Stimulated activated CD4-positive, alpha-beta T cell treated with anti-CD3 and anti-CD28 coated beads, Interleukin-15, amount 100 ng/mL, for 1 hour (primary cell): ENCODE results near the gene RPS14.
"Not testable (repeated sequence)": the region's sequence is repeated elsewhere in the genome, so short reads cannot be mapped to it uniquely, and the experiment has no call there.

Source experiments
- DNase-seq, 2 donors: peaks; one replicate each; pipeline ENCODE4 v3.0.0-alpha.2; 2020; ENCODE audit warnings: low read depth in 1 of 2, low spot score in 1 of 2

The RPS14 gene

GRCh38 chr5:150446088-150446487 is 3.5 kb downstream of the RPS14 start:
- no peak for DNase-seq

GRCh38 chr5:150444770-150445169 is 4.8 kb downstream of the RPS14 start:
- no peak for DNase-seq

DNA sequence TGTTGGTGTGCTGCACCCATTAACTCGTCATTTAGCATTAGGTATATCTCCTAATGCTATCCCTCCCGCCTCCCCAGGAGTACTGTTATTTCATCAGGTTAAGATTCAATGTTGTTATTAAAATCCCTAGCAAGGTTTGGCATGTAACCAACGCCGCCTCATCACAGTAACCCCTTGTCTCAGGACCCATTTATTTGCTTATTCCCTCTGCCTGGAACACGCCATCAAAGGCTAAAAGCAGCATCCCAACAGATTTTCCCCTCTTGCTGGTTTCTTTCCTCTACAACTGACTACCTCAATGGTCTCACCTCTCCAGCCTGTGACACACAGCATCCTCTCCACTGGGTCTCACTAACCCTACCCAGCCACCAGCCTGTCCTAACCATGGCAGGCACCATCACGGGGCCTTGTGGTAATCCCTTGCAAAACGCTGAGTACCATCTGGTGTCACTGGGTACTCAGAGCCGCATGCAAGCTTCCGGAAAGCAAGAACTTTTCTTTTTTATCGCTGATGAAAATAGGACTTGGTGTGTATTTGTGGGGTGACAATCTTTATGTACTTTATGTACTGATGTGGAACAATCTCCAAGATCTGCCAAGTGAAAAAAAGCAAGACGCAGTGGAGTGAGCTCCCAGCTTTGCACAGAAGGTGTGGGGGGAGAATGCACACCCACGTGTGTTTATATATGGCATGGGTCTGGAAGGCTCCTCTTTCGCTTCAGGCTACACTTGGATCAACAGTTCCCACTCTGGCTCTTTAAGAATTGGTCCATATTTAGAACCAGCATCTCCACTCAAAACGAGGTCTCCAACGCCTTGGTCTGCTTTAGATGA is 6.1 kb downstream of the RPS14 start:
- DNase-seq, result no peak

DNA sequence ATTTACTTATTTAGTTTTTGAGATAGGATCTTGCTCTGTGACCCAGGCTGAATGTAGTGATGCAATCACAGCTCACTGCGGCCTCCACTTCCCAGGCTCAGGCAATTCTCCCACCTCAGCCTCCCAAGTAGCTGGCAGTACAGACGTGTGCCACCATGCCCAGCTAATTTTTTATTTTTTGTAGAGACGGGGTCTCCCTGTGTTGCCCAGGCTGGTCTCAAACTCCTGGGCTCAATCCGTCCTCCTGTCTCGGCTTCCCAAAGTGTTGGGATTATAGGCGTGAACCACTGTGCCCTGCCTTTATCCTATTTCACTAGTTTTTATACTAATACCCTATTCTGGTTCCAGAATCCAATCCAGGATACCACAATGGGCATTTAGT is 6.8 kb downstream of the RPS14 start:
- no peak for DNase-seq

GRCh38 chr5:150441813-150442698 is 7.5 kb downstream of the RPS14 start:
- no peak for DNase-seq

DNA sequence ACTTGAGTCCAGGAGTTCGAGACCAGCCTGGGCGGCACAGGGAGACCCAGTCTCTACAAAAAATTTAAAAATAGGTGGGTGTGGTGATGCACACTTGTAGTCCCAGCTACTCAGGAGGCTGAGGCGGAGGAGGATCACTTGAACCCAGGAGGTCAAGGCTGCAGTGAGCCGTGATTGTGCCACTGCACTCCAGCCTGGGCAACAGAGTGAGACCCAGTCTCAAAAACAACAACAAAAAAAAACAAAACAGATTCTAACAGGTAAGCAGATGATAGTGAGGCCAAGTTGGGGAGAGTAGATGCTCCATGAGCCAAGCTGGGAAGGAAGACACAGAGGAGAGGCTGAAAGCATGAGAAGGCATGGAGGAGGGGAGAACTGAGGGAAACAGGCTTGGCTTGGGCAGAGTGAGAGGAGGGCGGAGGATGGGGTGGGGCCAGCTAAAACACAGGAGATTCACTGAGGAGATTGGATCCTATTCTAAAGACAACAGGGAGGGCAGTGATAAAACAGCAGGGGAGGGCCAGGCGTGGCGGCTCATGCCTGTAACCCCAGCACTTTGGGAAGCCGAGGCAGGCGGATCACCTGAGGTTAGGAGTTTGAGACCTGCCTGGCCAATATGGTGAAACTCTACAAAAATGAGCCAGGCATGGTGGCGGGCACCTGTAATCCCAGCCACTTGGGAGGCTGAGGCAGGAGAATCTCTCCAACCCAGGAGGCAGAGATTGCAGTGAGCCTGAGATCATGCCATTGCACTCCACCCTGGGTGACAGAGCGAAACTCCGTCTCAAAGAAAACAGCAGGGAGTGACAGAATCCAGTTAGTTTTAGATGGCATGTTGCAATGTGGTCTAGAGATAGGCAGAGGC is 8.4 kb downstream of the RPS14 start:
- DNase-seq, result no peak

GRCh38 chr5:150438873-150439546 is 10.5 kb downstream of the RPS14 start:
- no peak for DNase-seq

GRCh38 chr5:150436141-150436680 is 13.3 kb downstream of the RPS14 start:
- DNase-seq, result peak; percentile 76 to 84

GRCh38 chr5:150434464-150434863 is 15.1 kb downstream of the RPS14 start:
- DNase-seq, result no peak

DNA sequence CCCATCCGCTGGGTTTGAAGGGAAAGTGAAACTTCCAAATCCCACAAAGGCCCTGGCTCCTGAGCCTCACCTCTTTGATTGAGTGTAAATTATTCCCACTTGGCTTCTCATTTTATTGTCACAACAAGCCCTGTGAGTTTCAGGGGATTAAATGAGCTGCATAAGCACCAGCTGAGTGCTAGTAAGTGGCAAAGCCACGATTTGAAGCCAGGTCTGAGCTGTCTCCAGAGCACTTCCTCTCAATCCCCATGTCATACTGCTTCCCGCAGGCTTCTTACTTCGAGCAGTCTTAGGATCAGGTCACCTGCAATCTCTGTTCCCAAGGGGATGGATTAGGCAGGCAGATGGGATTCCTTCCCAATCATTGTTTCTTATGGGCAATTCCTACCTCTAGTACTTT is 18.0 kb downstream of the RPS14 start:
- DNase-seq, result no peak

DNA sequence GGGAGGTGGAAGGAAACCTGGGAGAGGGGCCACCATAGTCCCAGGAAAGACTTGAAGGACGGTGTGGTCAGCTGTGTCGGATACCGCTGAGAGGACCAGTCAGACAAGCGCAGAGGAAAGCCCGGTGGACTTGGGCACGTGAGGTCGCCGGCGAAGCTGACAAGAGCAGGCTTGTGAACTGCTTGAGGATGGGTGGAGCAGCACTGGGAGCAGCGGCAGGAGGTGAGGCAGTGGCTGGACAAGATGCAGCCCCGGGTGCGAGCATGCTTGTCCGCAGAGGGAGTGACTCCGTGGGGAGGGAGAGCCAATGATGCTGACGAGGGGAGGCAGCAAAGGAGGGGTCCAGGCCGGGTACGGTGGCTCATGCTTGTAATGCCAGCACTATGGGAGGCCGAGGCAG is 18.5 kb downstream of the RPS14 start:
- DNase-seq, result no peak

- DNase-seq, result no peak
Observed at GRCh38 chr5:150429410-150429873, 20.1 kb downstream of the RPS14 start.

- no peak for DNase-seq
Observed at GRCh38 chr5:150428978-150429377, 20.6 kb downstream of the RPS14 start.

DNA sequence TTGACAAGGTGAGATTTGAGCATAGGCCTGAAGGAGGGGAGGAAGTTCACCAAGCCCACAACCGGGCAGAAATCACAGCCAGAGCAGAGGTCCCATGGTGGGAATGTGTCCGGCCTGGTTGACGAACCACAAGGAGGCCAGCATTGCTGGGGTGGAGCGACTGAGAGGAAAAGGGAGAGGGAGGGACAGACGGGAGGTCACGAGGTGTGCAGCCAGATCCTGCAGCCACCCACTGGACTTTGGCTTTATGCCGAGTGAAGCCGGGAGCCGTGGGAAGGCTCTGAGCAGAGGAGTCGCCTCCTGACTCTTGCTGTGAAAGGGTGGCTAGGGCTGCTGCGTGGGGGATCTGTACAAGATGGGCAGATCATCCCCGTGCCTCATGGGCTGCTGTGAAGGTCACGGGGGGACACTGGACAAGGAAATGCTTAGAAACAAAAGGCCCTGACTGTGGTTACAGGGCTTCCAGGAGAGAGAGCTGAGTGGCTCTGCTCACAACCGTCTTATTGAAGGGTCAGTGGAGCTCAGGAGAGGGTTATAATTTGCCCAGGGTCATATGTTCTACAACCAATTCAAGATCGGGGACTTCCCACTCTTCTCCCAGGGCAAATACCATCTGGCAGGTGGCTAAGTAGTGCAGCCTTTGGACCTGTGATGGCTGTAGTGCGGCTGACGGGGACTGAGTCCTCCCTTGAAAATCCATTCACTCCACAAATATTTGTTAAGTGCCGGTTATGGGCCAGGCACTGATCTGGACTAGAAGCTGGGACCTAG is 21.2 kb downstream of the RPS14 start:
- DNase-seq, result no peak

- DNase-seq, result not testable (repeated sequence)
Observed at GRCh38 chr5:150426165-150426564, 23.4 kb downstream of the RPS14 start.

DNA sequence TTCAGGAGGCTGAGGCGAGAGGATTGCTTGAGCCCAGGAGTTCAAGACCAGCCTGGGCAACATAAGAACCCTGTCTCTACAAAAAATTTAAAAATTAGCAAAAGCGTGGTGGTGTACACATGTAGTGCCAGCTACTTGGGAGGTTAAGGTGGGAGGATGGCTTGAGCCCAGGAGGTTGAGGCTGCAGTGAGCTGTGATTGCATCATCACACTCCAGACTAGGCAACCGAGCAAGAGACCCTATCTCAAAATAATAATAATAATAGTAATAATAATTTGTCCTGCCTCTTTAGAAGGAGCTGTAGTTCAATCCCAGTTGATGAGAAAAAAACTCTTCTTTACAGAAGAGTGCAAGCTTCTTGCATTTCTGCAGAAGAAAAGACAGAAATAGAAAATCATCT is 26.8 kb downstream of the RPS14 start:
- DNase-seq, result no peak

GRCh38 chr5:150422075-150422474 is 27.5 kb downstream of the RPS14 start:
- no peak for DNase-seq

- DNase-seq, result no peak
Observed at GRCh38 chr5:150419630-150420270, 29.8 kb downstream of the RPS14 start.
